ENCODE data around the gene FAM120B.

The FAM120B gene

DNA sequence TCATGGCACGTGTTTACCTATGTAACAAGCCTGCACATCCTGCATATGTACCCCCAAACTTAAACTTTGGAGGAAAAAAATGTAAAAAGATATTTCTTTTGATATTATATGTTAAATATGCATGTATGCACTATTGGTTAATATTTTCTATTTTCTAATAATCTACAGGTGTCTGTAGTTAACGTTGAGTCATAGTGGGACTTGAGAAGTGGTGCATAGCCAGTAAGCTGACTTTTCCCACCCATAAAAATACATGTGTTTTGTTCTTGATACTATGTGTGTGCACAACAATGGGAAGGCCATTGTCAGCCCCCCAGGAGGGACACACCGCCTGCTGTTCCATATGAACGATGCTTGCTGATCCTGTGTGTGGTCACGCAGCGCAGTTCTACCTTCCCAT, 49.1 kb downstream of the FAM120B start:
- DNase-seq (ENCODE audit: low spot score): no peak

- no peak for DNase-seq (ENCODE audit: low spot score)
Measured at GRCh38 chr6:170357812-170358211, 51.3 kb downstream of the FAM120B start.

- no peak for DNase-seq (ENCODE audit: low spot score)
Measured at GRCh38 chr6:170358496-170358895, 51.9 kb downstream of the FAM120B start.

- no peak for DNase-seq (ENCODE audit: low spot score)
Measured at GRCh38 chr6:170360476-170360875, 53.9 kb downstream of the FAM120B start.

GRCh38 chr6:170361335-170361734, 54.8 kb downstream of the FAM120B start:
- no peak for DNase-seq (ENCODE audit: low spot score)

- DNase-seq (ENCODE audit: low spot score): no peak
Measured at GRCh38 chr6:170362121-170362520, 55.6 kb downstream of the FAM120B start.

DNA sequence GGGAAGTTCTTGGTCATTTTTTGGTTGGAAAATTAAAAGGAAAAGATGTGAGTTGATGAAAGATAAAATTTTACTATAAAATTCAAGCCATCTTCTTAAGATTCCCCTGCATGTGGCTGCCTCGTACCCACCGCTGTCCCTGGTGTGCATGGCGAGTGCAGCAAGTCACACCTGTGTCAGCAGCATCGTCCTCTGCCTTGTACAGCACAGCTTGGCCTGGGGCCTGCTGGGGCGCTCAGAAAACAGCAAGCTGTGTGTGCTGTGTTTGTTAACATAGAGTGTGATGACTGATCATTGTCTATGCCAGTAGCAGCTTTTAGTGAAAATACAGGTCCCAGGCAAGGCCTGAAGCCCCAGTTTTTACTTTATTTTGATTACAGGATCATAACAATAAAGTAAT, 56.7 kb downstream of the FAM120B start:
- DNase-seq (ENCODE audit: low spot score): no peak

- no peak for DNase-seq (ENCODE audit: low spot score)
Measured at GRCh38 chr6:170365121-170365520, 58.6 kb downstream of the FAM120B start.

GRCh38 chr6:170365593-170365992, 59.0 kb downstream of the FAM120B start:
- no peak for DNase-seq (ENCODE audit: low spot score)

DNA sequence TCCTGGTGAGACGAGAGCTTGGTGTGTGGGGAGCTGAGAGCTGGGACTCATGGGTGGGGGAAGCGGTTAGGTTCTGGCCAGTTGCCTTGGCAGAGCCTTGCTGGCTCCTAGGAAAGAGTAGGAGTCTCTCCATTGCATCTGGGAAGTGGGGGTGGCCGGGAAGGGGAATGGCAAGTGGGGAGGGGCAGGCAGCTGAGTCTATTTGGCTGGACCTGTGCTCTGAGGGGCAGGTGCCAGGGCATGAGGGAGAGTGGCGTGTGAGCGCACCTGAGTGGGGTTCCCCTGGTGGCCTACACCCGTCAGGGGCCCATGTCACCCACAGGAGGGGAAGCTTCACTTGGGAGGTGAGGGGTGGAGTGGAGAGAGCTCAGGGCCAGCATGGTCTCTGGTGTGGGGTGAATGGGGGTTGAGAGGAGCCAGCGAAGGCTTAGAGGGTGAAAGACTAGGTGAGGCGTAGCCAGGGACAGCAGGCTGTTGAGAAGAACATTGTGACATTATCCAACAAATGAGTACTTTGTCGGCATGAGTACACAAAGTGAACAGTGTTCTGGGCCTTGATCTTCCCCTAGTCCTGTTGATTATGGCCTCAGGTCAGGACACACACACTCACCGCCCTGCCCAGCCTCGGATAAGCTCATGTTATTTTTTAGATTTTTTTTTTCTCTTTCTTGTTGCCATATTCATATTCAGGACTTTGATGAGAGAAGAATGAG, 59.8 kb downstream of the FAM120B start:
- DNase-seq (ENCODE audit: low spot score): no peak

- no peak for DNase-seq (ENCODE audit: low spot score)
Measured at GRCh38 chr6:170367241-170367640, 60.7 kb downstream of the FAM120B start.

GRCh38 chr6:170368544-170368943, 62.0 kb downstream of the FAM120B start:
- DNase-seq (ENCODE audit: low spot score): no peak

DNA sequence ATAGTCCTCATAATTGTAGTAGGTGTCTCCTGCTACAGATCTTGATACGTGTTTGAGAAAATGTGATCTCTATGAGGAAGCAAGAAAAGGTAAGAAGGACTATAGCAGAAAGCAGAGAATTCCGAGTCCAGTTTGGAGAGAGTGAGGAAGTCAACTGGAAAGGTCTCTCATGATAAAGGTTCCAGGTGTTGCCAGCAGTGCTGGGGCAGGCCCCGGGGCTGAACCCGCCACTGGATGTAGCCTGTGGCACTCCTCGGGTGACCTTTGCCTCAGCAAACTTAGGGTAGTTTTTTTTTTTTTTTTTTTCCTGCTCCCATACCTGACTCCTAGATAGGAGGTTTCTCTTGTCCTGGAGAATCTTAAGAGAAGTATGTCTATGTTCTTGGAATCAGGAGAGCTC, 62.8 kb downstream of the FAM120B start:
- no peak for DNase-seq (ENCODE audit: low spot score)

DNA sequence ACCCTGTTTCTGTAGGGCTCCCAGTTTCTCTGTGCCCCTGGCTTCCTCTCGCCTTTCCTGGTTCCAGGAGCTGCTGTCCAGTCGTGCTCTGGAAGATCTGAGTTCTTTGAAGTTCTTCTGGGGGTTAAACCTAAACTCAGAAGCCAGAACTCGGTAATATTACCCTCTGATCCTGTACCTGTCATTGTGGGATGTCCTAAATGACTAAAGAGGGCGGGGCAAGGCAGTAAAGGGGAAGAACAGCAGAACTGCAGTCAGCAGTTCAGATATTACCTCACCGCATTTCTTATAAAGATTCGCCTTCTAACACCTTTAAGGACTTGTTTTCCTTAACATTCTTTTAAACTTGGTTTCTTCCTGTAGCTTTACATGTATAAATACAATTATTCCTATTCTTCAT, 63.9 kb downstream of the FAM120B start:
- no peak for DNase-seq (ENCODE audit: low spot score)

DNA sequence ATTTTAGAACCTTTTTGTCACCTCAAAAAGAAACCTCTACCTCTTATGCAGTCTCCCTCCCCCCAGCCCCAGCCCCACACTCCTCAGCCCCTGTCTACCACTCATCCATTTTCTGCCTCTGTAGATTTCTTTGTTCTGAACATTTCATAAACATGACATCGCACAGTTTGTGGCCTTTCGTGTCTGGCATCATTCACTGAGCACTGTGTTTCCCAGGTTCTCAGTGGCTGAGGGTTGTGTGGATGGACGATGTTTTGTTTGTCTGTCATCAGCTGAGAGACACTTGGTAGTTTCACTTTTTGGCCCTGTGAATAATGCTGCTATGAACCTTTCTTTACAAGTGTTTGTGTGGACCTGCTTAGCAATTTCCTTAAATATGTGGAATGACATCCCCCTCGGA, 64.5 kb downstream of the FAM120B start:
- DNase-seq (ENCODE audit: low spot score): no peak

GRCh38 chr6:170371588-170371987, 65.0 kb downstream of the FAM120B start:
- peak; percentile 60 for DNase-seq (ENCODE audit: low spot score)

DNA sequence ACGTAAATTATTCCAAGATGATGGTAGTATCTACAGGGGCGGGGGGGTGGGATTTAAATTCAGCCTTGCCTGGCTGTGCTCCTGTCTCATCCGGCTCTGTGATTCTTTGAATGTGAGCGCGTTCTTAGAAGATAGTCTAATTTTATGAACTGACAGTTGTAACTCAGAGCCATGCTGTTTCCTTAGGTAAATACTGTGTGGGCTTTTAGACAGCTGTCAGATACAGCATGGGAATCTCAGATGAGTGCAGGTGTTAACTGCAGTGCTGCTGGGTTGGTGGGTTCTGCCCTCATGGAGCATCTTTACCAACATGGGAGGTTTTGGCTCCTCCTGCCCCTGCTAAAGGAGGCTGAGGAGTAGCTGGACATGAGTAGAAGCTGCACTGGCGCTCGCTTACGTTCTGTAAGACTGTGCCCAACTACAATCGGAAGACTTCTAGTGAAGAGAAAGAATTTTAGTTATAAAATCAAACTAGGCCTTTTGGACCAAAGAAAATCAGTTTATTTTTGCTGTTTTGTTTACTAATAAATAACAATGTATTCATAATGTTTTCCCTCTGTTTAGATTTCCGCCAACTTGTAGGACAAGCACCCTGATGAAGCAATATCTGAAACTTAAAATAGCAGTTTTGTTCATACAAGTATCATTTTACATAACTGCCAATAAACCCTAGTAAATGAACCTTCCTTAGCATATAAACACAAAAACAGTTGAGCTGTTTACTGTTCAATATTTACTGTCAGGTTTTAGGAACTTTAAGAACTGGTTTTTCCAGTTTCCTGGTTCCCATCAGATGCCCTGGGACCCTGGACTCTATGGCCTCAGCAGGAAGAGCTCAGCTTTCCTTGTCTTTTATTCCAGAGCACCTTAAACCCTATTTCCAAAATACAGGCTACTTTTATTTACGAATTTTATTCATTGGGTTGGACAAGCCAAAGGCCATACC, 66.1 kb downstream of the FAM120B start:
- no peak for DNase-seq (ENCODE audit: low spot score)

DNA sequence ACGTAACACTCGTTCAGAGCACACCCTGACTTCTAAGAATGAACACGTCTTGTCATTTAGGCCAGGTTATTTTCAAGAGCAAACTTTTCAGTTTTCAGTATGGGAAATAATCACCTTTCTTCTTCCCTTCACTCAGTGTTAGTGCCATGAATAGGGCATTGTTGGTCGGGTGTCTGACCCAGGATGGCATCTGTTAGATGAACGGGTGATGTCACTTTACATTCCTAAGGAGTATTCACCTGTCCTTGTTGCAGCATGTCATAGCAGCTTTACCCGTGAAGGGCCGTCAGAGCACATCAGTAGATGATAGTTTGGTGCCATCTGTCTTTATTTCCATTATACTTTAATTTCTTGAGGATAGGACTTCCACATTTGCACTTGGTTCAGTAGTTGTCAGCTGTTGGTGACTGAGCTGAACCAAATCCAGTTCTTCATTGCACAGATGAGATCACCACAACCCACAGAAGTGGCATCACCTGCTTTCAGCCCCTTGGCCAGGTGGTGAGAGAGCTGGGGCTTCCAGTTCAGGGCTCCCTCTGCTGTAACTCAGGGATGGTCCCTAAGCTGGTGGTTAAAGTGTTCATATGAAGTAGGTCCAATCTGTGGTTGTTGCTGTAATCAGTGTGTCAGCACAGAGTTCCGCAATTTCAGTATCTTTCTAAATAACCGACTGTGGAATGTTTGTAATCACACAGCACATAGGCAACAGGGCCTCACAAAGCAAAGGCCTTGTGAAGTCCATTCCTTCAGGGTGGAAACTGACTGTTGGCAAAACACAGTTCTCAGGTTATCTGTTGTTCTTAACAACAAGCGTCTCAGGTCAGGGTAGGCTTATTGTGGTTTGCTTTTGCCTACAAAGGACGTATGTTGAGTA, 68.2 kb downstream of the FAM120B start:
- no peak for DNase-seq (ENCODE audit: low spot score)

DNA sequence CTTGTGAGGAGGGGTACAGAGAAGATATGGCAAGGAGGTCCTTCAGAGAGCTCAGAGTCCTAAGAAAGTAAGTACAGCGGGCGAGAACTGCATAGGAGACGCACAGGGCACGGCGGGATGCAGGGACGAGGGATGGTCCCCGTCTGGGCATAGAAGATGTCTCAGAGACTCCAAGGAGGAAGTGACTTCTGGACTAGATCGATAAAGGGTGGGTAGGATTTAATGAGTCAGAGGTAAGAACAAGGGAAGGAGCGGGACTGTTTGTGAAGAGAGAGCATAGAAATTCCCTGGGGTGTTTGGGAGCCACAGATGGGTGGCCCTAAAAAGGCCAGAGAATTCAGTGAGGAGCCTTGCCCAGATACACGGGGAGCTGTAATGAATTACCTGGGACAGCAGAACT, 69.1 kb downstream of the FAM120B start:
- DNase-seq (ENCODE audit: low spot score): no peak

GRCh38 chr6:170376386-170377043, 70.0 kb downstream of the FAM120B start:
- no peak for DNase-seq (ENCODE audit: low spot score)

- no peak for DNase-seq (ENCODE audit: low spot score)
Measured at GRCh38 chr6:170378502-170378901, 71.9 kb downstream of the FAM120B start.

- no peak for DNase-seq (ENCODE audit: low spot score)
Measured at GRCh38 chr6:170381562-170381961, 75.0 kb downstream of the FAM120B start.

All from iPS-NIHi11 (cell line).